Mesendoderm (in vitro differentiated cells): ENCODE measurements around the gene PPIF.

Source experiments
- DNase-seq: peaks from one replicate; pipeline ENCODE4 v3.0.0; 2013
- H2AK5ac ChIP-seq: 2 replicates; pipeline ENCODE4 v1.6.1; 2013; ENCODE audit warnings: low read length, inconsistent platforms
- H2BK120ac ChIP-seq: 2 replicates; pipeline ENCODE4 v1.6.1; 2013; ENCODE audit warnings: low read depth, mild to moderate bottlenecking, low read length, moderate library complexity, mixed read lengths
- H2BK15ac ChIP-seq: replicated peaks from 2 replicates; pipeline ENCODE4 v1.6.1; 2013; ENCODE audit warnings: low read depth, mild to moderate bottlenecking, moderate library complexity
- H2BK5ac ChIP-seq: 2 replicates; pipeline ENCODE4 v1.6.1; 2013; ENCODE audit warnings: low read length, inconsistent platforms
- H3K18ac ChIP-seq: 2 replicates; pipeline ENCODE4 v1.6.1; 2013; ENCODE audit warnings: mild to moderate bottlenecking, low read length, mixed read lengths
- H3K23ac ChIP-seq: one replicate; pipeline ENCODE4 v1.6.1; 2013; ENCODE audit warnings: low read length
- H3K27ac ChIP-seq: 2 replicates; pipeline ENCODE4 v1.5.1; 2013; ENCODE audit warnings: low read depth, mild to moderate bottlenecking, inconsistent platforms, low read length, moderate library complexity
- H3K27me3 ChIP-seq: 2 replicates; pipeline ENCODE4 v1.6.1; 2013; ENCODE audit warnings: low read length, control low read depth, mild to moderate bottlenecking, inconsistent platforms; ENCODE audit not compliant: insufficient read depth, poor library complexity
- H3K36me3 ChIP-seq: 2 replicates; pipeline ENCODE4 v1.6.1; 2013; ENCODE audit warnings: low read length, inconsistent platforms; ENCODE audit not compliant: control insufficient read depth, insufficient read depth
- H3K4ac ChIP-seq: one replicate; pipeline ENCODE4 v1.6.1; 2013; ENCODE audit warnings: low read depth, mild to moderate bottlenecking, low read length, moderate library complexity
- H3K4me1 ChIP-seq: 2 replicates; pipeline ENCODE4 v1.6.1; 2013; ENCODE audit warnings: low read depth, low read length, inconsistent platforms; ENCODE audit not compliant: control insufficient read depth
- H3K4me2 ChIP-seq: 2 replicates; pipeline ENCODE4 v1.6.1; 2013; ENCODE audit warnings: low read length
- H3K4me3 ChIP-seq: 2 replicates; pipeline ENCODE4 v1.5.1; 2013; ENCODE audit warnings: mild to moderate bottlenecking, low read length
- H3K56ac ChIP-seq: one replicate; pipeline ENCODE4 v1.6.1; 2013; ENCODE audit warnings: low read length
- H3K79me1 ChIP-seq: 2 replicates; pipeline ENCODE4 v1.6.1; 2013; ENCODE audit warnings: low read length, inconsistent platforms
- H3K79me2 ChIP-seq: 2 replicates; pipeline ENCODE4 v1.6.1; 2013; ENCODE audit warnings: mild to moderate bottlenecking, low read length; ENCODE audit not compliant: control insufficient read depth, insufficient read depth
- H3K9ac ChIP-seq: 2 replicates; pipeline ENCODE4 v1.6.1; 2013; ENCODE audit warnings: low read length, inconsistent platforms
- H4K5ac ChIP-seq: one replicate; pipeline ENCODE4 v1.6.1; 2013; ENCODE audit warnings: low read length
- H4K8ac ChIP-seq: one replicate; pipeline ENCODE4 v1.6.1; 2013; ENCODE audit warnings: low read depth, mild to moderate bottlenecking, control low read depth, low read length, moderate library complexity
- WGBS: extraction: QIAGEN DNeasy Blood & Tissue Kit; methylation state at CpG from one replicate; pipeline ENCODE4 v1.1.7; 2013; ENCODE audit warnings: low lambda C conversion rate, missing lambda C conversion rate; ENCODE audit not compliant: insufficient coverage; ENCODE audit errors: extremely low coverage; 5-methylcytosine and 5-hydroxymethylcytosine counted together

Gene PPIF

DNA sequence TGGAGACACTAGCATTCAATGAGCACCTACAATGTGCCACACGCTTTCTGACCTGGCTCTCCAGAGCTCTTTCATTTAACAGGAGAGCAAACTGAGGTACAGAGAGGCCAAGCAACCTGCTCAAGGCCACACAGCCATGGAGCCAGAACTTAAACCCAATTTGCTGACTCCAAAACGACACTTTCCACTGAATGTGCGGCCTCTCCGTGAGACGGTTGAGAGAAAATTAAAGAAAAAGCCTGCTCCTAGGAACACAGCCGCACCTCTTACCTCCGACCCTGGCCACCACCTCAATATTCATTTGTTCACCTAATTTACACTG lies 55.3 kb downstream of the PPIF start:
- Histone ChIP-seq H3K18ac (no peak overlapping the region), H2BK15ac (no peak overlapping the region), H3K4me3 (no peak overlapping the region), H3K9ac (no peak overlapping the region), H3K27me3 (no peaks in the 10 kb centered on the region), H3K23ac (no peak overlapping the region), H2AK5ac (no peak overlapping the region), H4K5ac (peak overlapping the region; percentile 21), H3K27ac (no peak overlapping the region), H4K8ac (no peak overlapping the region), H2BK5ac (no peak overlapping the region), H3K4ac (no peak overlapping the region), H3K79me1 (no peaks in the 10 kb centered on the region), H3K79me2 (no peaks in the 10 kb centered on the region), H3K4me2 (no peak overlapping the region), H2BK120ac (no peak overlapping the region), H3K4me1 (peaks cover 20% of the 10 kb centered on the region), H3K36me3 (no peaks in the 10 kb centered on the region), H3K56ac (no peak overlapping the region)
- no peak for DNase-seq
- no CpG with 5 or more reads among the region's 7 CpGs for WGBS

DNA sequence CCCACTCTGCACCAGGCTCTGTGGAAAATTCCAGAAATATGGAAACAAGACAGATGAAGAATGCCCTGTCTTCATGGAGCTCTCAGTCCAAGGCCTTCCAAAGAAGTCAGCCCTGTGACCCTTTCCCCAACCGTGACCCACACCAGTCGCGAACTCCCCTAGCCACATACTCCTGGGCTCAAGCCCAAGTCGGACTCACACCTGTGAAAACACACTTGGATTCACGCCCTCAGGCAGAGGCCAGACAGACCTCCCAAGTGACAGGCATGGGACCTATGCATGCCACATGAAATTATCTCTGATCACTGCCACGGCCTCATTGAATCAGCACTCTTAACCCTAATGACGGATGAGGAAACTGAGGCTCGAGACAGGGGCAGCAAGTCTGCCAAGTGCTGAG lies 55.7 kb downstream of the PPIF start:
- H3K27ac ChIP-seq, result peak overlapping the region; percentile 94
- WGBS, result no CpG with 5 or more reads among the region's 8 CpGs

DNA sequence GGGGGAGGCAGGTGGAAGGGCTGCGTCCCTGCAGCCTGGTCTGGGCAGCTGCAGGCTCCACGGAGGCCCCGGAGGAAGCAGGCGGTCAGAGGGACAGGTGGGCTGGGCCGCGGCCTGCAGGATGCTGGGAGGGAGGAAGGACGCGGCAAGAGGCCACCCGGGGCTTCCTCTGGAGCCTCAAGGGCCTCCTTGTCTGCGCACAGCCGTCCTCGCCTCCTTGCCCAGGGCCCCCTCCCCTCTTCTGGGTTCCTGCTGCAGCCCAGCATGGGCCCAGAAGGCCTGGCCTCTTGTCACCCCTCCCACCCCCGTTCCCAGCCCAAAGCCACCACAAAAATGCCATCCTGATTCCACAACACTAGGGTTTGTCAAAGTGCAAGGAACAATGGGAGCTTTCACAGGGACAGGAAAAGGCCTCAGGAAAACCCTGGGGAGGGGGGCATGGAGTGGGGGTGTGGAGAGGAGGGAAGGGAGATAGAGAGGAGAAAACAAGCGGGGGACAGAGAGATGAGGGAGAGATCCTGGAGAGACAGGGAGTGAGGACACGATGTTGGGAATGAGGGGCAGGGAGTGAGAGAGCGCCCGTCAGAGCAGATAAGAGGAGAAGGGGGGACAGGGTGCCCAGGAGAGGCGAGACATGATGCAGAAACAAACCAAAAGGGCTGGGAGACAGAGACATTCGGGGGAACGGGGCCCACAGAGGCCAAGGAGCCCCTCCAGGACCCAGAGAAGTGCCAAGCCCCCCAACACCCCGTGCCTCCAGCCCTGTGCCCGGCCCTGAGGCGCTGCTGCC lies 56.4 kb downstream of the PPIF start:
- DNase-seq, result peak; percentile 79
- peak overlapping the region; percentile 40 for H2BK120ac ChIP-seq
- no CpG with 5 or more reads among the region's 23 CpGs for WGBS

More for the DNA sequence above, 55.7 kb downstream of the PPIF start:
- Histone ChIP-seq H3K4me3 (no peak overlapping the region), H2BK15ac (no peak overlapping the region), H3K4me2 (no peak overlapping the region), H3K18ac (no peak overlapping the region), H4K5ac (no peak overlapping the region), H3K27me3 (no peaks in the 10 kb centered on the region), H4K8ac (no peak overlapping the region), H3K56ac (peak overlapping the region; percentile 78), H3K9ac (peak overlapping the region; percentile 39), H3K4ac (no peak overlapping the region), H3K4me1 (peaks cover 20% of the 10 kb centered on the region), H3K79me2 (no peaks in the 10 kb centered on the region), H2BK5ac (no peak overlapping the region), H2BK120ac (no peak overlapping the region), H3K23ac (no peak overlapping the region), H3K36me3 (no peaks in the 10 kb centered on the region), H2AK5ac (no peak overlapping the region), H3K79me1 (no peaks in the 10 kb centered on the region)
- no peak for DNase-seq

DNA sequence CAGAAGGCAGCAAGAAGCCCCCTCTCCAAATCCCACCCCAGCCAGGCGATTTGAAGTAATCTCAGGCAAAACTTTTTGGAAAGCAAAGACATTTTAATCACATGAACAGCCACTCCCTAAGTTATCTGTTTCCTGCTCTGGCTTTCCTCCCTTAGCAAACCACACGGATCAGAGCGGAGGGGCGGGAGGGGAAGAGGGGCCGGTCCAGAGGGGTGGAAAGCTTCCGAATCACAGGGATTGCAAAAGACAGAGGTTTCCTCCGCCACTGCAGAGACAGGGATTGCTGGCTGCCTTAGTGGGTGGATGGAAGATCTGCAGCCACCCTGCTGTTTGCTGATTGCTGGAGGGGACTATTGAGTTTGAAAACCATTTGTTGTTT lies 57.0 kb downstream of the PPIF start:
- H2BK5ac ChIP-seq, result no peak overlapping the region
- no peaks in the 10 kb centered on the region for H3K27me3 ChIP-seq
- peak overlapping the region; percentile 40 for H3K4me2 ChIP-seq
- peaks cover 17% of the 10 kb centered on the region for H3K4me1 ChIP-seq
- H4K5ac ChIP-seq, result no peak overlapping the region
- no peak overlapping the region for H2AK5ac ChIP-seq
- peak overlapping the region; percentile 40 for H2BK120ac ChIP-seq
- H3K27ac ChIP-seq, result peak overlapping the region; percentile 94
- no CpG with 5 or more reads among the region's 7 CpGs for WGBS
- H3K79me1 ChIP-seq, result no peaks in the 10 kb centered on the region
- peak overlapping the region; percentile 78 for H3K56ac ChIP-seq
- H3K4ac ChIP-seq, result peak overlapping the region; percentile 66
- no peak overlapping the region for H3K4me3 ChIP-seq
- H3K79me2 ChIP-seq, result no peaks in the 10 kb centered on the region
- H3K23ac ChIP-seq, result no peak overlapping the region
- H3K18ac ChIP-seq, result peak overlapping the region; percentile 47
- peak overlapping the region; percentile 28 for H4K8ac ChIP-seq
- peak; percentile 90 for DNase-seq
- peak overlapping the region; percentile 39 for H3K9ac ChIP-seq
- H2BK15ac ChIP-seq, result no peak overlapping the region
- H3K36me3 ChIP-seq, result no peaks in the 10 kb centered on the region

More for the DNA sequence above, 56.4 kb downstream of the PPIF start:
- H2AK5ac ChIP-seq, result no peak overlapping the region
- H3K23ac ChIP-seq, result no peak overlapping the region
- H4K5ac ChIP-seq, result peak overlapping the region; percentile 40
- H3K4me1 ChIP-seq, result peaks cover 20% of the 10 kb centered on the region
- no peaks in the 10 kb centered on the region for H3K27me3 ChIP-seq
- H3K4me3 ChIP-seq, result no peak overlapping the region
- H3K79me1 ChIP-seq, result no peaks in the 10 kb centered on the region
- no peaks in the 10 kb centered on the region for H3K36me3 ChIP-seq
- H3K27ac ChIP-seq, result peak overlapping the region; percentile 94
- peak overlapping the region; percentile 28 for H2BK5ac ChIP-seq
- peak overlapping the region; percentile 47 for H3K18ac ChIP-seq
- peak overlapping the region; percentile 40 for H3K4me2 ChIP-seq
- peak overlapping the region; percentile 66 for H3K4ac ChIP-seq
- H3K9ac ChIP-seq, result peak overlapping the region; percentile 39
- no peaks in the 10 kb centered on the region for H3K79me2 ChIP-seq
- H3K56ac ChIP-seq, result peak overlapping the region; percentile 78
- H2BK15ac ChIP-seq, result no peak overlapping the region
- peak overlapping the region; percentile 28 for H4K8ac ChIP-seq

DNA sequence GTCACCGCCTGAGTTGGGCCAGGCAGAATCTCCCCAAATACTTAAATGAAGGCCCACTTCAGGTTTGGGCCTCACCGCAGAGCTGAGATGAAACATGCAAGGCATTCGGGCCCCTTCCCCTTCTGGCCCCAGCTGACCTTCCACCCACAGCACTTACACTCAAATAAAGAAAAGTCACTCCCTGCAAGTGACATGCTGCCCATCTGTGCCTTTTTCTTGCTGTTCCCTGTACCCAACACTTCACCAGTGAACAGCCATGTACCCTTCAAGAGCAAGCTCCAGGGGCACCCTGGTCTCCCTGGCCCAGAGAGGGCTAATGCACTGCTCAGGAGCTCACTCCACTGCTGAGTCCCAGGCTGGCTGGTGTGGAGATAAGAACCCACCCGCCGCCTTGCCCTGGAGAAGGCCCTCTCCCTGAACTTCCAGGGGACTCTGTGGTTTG lies 57.4 kb downstream of the PPIF start:
- no peak overlapping the region for H3K23ac ChIP-seq
- peak overlapping the region; percentile 20 for H3K56ac ChIP-seq
- H3K79me2 ChIP-seq, result no peaks in the 10 kb centered on the region
- WGBS, result no CpG with 5 or more reads among the region's 5 CpGs
- H3K9ac ChIP-seq, result peak overlapping the region; percentile 10
- H3K4me2 ChIP-seq, result no peak overlapping the region
- H4K5ac ChIP-seq, result no peak overlapping the region
- H2BK120ac ChIP-seq, result no peak overlapping the region
- H3K4me3 ChIP-seq, result no peak overlapping the region
- H2AK5ac ChIP-seq, result no peak overlapping the region
- no peak for DNase-seq
- H2BK15ac ChIP-seq, result no peak overlapping the region
- no peak overlapping the region for H3K18ac ChIP-seq
- H3K36me3 ChIP-seq, result no peaks in the 10 kb centered on the region
- H2BK5ac ChIP-seq, result no peak overlapping the region
- H4K8ac ChIP-seq, result no peak overlapping the region
- no peaks in the 10 kb centered on the region for H3K79me1 ChIP-seq
- H3K4me1 ChIP-seq, result peaks cover 14% of the 10 kb centered on the region
- H3K27ac ChIP-seq, result peak overlapping the region; percentile 94
- H3K27me3 ChIP-seq, result no peaks in the 10 kb centered on the region
- no peak overlapping the region for H3K4ac ChIP-seq
